ENCODE results near the gene KIF3B. TPM values are rescaled to one million over a fixed set of nuclear protein-coding genes. Genes with fewer than 3 reads are reported as not detected.
"Not testable (repeated sequence)": the region's sequence is repeated elsewhere in the genome, so short reads cannot be mapped to it uniquely, and the experiment has no call there.

Gene KIF3B
- total and polyA plus RNA-seq, 2 donors (not counting 1 experiment from before 2014, with no cell fraction given): 12.7 to 17.5 TPM

GRCh38 chr20:32244150-32244823, 33.2 kb upstream of the KIF3B start:
- no peaks in the 10 kb centered on the region for H3K9me3 Mint-ChIP-seq (ENCODE audit: insufficient read depth)
- no peak overlapping the region for H2AFZ ChIP-seq (ENCODE audit: insufficient read depth, low read depth, low read length, poor library complexity, severe bottlenecking)
- no peaks in the 10 kb centered on the region for H3K79me2 ChIP-seq (ENCODE audit: control insufficient read depth, insufficient read depth, low read length)
- no peak overlapping the region for H3K4me3 Mint-ChIP-seq
- H4K20me1 ChIP-seq (ENCODE audit: control insufficient read depth, insufficient read depth, low read length, poor library complexity, severe bottlenecking): no peaks in the 10 kb centered on the region
- H3K9ac ChIP-seq (ENCODE audit: low read length): no peak overlapping the region
- peaks cover 7 to 8% of the 10 kb centered on the region in 2 donors for H3K4me1 ChIP-seq (ENCODE audit: control insufficient read depth in 2 of 2, insufficient read depth in 2 of 2, low read length in 2 of 2)
- ChIA-PET POLR2A (no interaction called here), CTCF (no interaction called here)
- no peak for TF ChIP-seq EZH2 (IDR thresholded peaks at IDR 0.05; ENCODE audit: borderline replicate concordance, insufficient read depth, low read depth, low read length, poor library complexity, severe bottlenecking)
- TF ChIP-seq, protein P1, sequence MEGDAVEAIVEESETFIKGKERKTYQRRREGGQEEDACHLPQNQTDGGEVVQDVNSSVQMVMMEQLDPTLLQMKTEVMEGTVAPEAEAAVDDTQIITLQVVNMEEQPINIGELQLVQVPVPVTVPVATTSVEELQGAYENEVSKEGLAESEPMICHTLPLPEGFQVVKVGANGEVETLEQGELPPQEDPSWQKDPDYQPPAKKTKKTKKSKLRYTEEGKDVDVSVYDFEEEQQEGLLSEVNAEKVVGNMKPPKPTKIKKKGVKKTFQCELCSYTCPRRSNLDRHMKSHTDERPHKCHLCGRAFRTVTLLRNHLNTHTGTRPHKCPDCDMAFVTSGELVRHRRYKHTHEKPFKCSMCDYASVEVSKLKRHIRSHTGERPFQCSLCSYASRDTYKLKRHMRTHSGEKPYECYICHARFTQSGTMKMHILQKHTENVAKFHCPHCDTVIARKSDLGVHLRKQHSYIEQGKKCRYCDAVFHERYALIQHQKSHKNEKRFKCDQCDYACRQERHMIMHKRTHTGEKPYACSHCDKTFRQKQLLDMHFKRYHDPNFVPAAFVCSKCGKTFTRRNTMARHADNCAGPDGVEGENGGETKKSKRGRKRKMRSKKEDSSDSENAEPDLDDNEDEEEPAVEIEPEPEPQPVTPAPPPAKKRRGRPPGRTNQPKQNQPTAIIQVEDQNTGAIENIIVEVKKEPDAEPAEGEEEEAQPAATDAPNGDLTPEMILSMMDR (IDR thresholded peaks at IDR 0.05): no peak
- intact Hi-C loops (cut with micrococcal nuclease): no loop called here
- no peak for DNase-seq
- no peaks in the 10 kb centered on the region for H3K27me3 Mint-ChIP-seq
- no peak overlapping the region for H3K27ac Mint-ChIP-seq
- H3K27me3 ChIP-seq (replicated peaks in 1 of 4; ENCODE audit: control extremely low read depth in 1 of 4, control insufficient read depth in 3 of 4, insufficient read depth in 4 of 4, low read length in 3 of 4): no peaks in the 10 kb centered on the region
- H3K9me3 ChIP-seq (ENCODE audit: control extremely low read depth in 1 of 3, control insufficient read depth in 2 of 3, insufficient read depth in 1 of 3, low read length in 2 of 3): no peaks in the 10 kb centered on the region
- H3K36me3 ChIP-seq (replicated peaks in 1 of 2; ENCODE audit: control extremely low read depth in 1 of 2, control insufficient read depth in 1 of 2, extremely low read depth in 1 of 2, insufficient read depth in 2 of 2, low read length in 1 of 2): no peaks in the 10 kb centered on the region
- no peak overlapping the region for H3K27ac ChIP-seq (ENCODE audit: low read length in 2 of 2)
- no peak overlapping the region for H3K4me2 ChIP-seq (replicated peaks; ENCODE audit: low read depth, low read length, poor library complexity, severe bottlenecking)
- WGBS (ENCODE audit: insufficient coverage): 100% methylated on average over 1 of the region's 6 CpGs
- ATAC-seq (ENCODE audit: low read depth): no peak
- H3K4me1 Mint-ChIP-seq: peaks cover 13% of the 10 kb centered on the region
- no peak overlapping the region for H3K4me3 ChIP-seq (ENCODE audit: control extremely low read depth in 1 of 5, extremely low read depth in 1 of 5, insufficient read depth in 1 of 5, low read depth in 2 of 5, low read length in 4 of 5)

GRCh38 chr20:32244959-32245358, 32.5 kb upstream of the KIF3B start:
- no peaks in the 10 kb centered on the region for H4K20me1 ChIP-seq (ENCODE audit: control insufficient read depth, insufficient read depth, low read length, poor library complexity, severe bottlenecking)
- H3K4me3 ChIP-seq (ENCODE audit: control extremely low read depth in 1 of 5, extremely low read depth in 1 of 5, insufficient read depth in 1 of 5, low read depth in 2 of 5, low read length in 4 of 5): no peak overlapping the region
- H3K4me1 ChIP-seq (ENCODE audit: control insufficient read depth in 2 of 2, insufficient read depth in 2 of 2, low read length in 2 of 2): peaks cover 4 to 6% of the 10 kb centered on the region in 2 donors
- Mint-ChIP-seq H3K27ac (no peak overlapping the region), H3K4me1 (peaks cover 11% of the 10 kb centered on the region), H3K9me3 (ENCODE audit: insufficient read depth) (no peaks in the 10 kb centered on the region), H3K27me3 (no peaks in the 10 kb centered on the region), H3K4me3 (no peak overlapping the region)
- CTCF ChIA-PET: no interaction called here
- no peak overlapping the region for H3K27ac ChIP-seq (ENCODE audit: low read length in 2 of 2)
- no peaks in the 10 kb centered on the region for H3K36me3 ChIP-seq (replicated peaks in 1 of 2; ENCODE audit: control extremely low read depth in 1 of 2, control insufficient read depth in 1 of 2, extremely low read depth in 1 of 2, insufficient read depth in 2 of 2, low read length in 1 of 2)
- H3K4me2 ChIP-seq (replicated peaks; ENCODE audit: low read depth, low read length, poor library complexity, severe bottlenecking): no peak overlapping the region
- no peak for TF ChIP-seq EZH2 (IDR thresholded peaks at IDR 0.05; ENCODE audit: borderline replicate concordance, insufficient read depth, low read depth, low read length, poor library complexity, severe bottlenecking)
- TF ChIP-seq, protein P1 (IDR thresholded peaks at IDR 0.05): no peak
- DNase-seq: no peak
- H3K9ac ChIP-seq (ENCODE audit: low read length): no peak overlapping the region
- intact Hi-C loops (cut with micrococcal nuclease): no loop called here
- 83% methylated on average over 1 of the region's 4 CpGs for WGBS (ENCODE audit: insufficient coverage)
- H3K27me3 ChIP-seq (replicated peaks in 1 of 4; ENCODE audit: control extremely low read depth in 1 of 4, control insufficient read depth in 3 of 4, insufficient read depth in 4 of 4, low read length in 3 of 4): no peaks in the 10 kb centered on the region
- no peak for ATAC-seq (ENCODE audit: low read depth)
- H3K9me3 ChIP-seq (ENCODE audit: control extremely low read depth in 1 of 3, control insufficient read depth in 2 of 3, insufficient read depth in 1 of 3, low read length in 2 of 3): no peaks in the 10 kb centered on the region
- H3K79me2 ChIP-seq (ENCODE audit: control insufficient read depth, insufficient read depth, low read length): no peaks in the 10 kb centered on the region
- H2AFZ ChIP-seq (ENCODE audit: insufficient read depth, low read depth, low read length, poor library complexity, severe bottlenecking): no peak overlapping the region
- POLR2A ChIA-PET: no interaction called here

DNA sequence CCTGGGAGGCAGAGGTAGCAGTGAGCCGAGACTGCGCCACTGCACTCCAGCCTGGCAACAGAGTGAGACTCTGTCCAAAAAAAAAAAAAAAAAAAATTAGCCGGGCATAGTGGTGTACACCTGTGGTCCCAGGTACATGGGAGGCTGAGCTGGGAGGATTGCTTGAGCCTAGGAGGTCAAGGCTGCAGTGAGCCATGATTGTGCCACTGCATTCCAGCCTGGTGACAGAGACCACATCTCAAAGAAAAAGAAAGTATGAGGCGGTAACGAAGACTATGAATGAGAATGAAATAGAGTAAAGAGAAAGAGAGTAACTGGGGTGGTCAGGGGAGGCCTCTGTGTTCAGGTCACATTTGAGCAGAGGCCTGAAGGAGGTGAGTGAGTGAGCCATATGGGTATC, 31.2 kb upstream of the KIF3B start:
- H3K79me2 ChIP-seq (ENCODE audit: control insufficient read depth, insufficient read depth, low read length); H3K4me3 Mint-ChIP-seq; H3K27ac Mint-ChIP-seq; H3K4me1 Mint-ChIP-seq; DNase-seq; H3K36me3 ChIP-seq (replicated peaks in 1 of 2; ENCODE audit: control extremely low read depth in 1 of 2, control insufficient read depth in 1 of 2, extremely low read depth in 1 of 2, insufficient read depth in 2 of 2, low read length in 1 of 2); H3K27me3 ChIP-seq (replicated peaks in 1 of 4; ENCODE audit: control extremely low read depth in 1 of 4, control insufficient read depth in 3 of 4, insufficient read depth in 4 of 4, low read length in 3 of 4); H3K27ac ChIP-seq (ENCODE audit: low read length in 2 of 2); H3K9ac ChIP-seq (ENCODE audit: low read length); H3K9me3 ChIP-seq (ENCODE audit: control extremely low read depth in 1 of 3, control insufficient read depth in 2 of 3, insufficient read depth in 1 of 3, low read length in 2 of 3); H3K4me2 ChIP-seq (replicated peaks; ENCODE audit: low read depth, low read length, poor library complexity, severe bottlenecking); CTCF ChIA-PET; ATAC-seq (ENCODE audit: low read depth); H3K9me3 Mint-ChIP-seq (ENCODE audit: insufficient read depth); H4K20me1 ChIP-seq (ENCODE audit: control insufficient read depth, insufficient read depth, low read length, poor library complexity, severe bottlenecking); H3K4me3 ChIP-seq (ENCODE audit: control extremely low read depth in 1 of 5, extremely low read depth in 1 of 5, insufficient read depth in 1 of 5, low read depth in 2 of 5, low read length in 4 of 5); POLR2A ChIA-PET; H3K27me3 Mint-ChIP-seq; H2AFZ ChIP-seq (ENCODE audit: insufficient read depth, low read depth, low read length, poor library complexity, severe bottlenecking); intact Hi-C loops (cut with micrococcal nuclease); H3K4me1 ChIP-seq (ENCODE audit: control insufficient read depth in 2 of 2, insufficient read depth in 2 of 2, low read length in 2 of 2): not testable (repeated sequence)
- 100% methylated on average over 2 of the region's 5 CpGs for WGBS (ENCODE audit: insufficient coverage)

Measured in B cell (primary cell).